Vagina (tissue), 2 donors: ENCODE measurements around the gene ITGB3. TPM values are rescaled to one million over a fixed set of nuclear protein-coding genes. Genes with fewer than 3 reads are reported as not detected.
A peak's percentile ranks its signal among the peaks of the same experiment; 100 is the strongest.

Source experiments
- DNase-seq, 2 donors: peaks; one replicate each; pipeline ENCODE4 v3.0.0-alpha.2; 2017; ENCODE audit errors: extremely low spot score in 2 of 2
- H3K27ac ChIP-seq: fragments of 200-600 bp; sonication (generic); one replicate; pipeline ENCODE4 v1.5.1; 2019
- H3K27me3 ChIP-seq: fragments of 200-600 bp; sonication (generic); one replicate; pipeline ENCODE4 v1.5.1; 2019
- H3K36me3 ChIP-seq, 2 donors: fragments of 200-600 bp; sonication (generic); one replicate each; pipeline ENCODE4 v1.5.1; 2017 to 2019
- H3K4me1 ChIP-seq: fragments of 200-600 bp; sonication (generic); one replicate; pipeline ENCODE4 v1.5.1; 2019
- H3K4me3 ChIP-seq, 2 donors: fragments of 200-600 bp; sonication (generic); 1 replicate in 1 of 2; 2 replicates in 1 of 2; pipeline ENCODE4 v1.5.1; 2016 to 2019
- H3K9me3 ChIP-seq: fragments of 200-600 bp; sonication (generic); one replicate; pipeline ENCODE4 v1.5.1; 2019
- POLR2A ChIP-seq, 2 donors: fragments of 450-650 bp; IDR thresholded peaks; one replicate each; pipeline ENCODE4 v1.6.1; 2017; ENCODE audit warnings: antibody characterized with exemption in 2 of 2, mild to moderate bottlenecking in 2 of 2, moderate library complexity in 2 of 2
- POLR2AphosphoS5 ChIP-seq, 2 donors: sonication (generic); formaldehyde crosslinking; IDR thresholded peaks; one replicate each; pipeline ENCODE4 v1.9.0; 2017; ENCODE audit warnings: antibody characterized with exemption in 2 of 2, mild to moderate bottlenecking in 2 of 2, low read depth in 1 of 2; ENCODE audit not compliant: insufficient read depth in 1 of 2
- intact Hi-C: fragments of 100-400 bp; cut with DNase I; formaldehyde crosslinking; loops from one replicate; pipeline ENCODE4 v1.15.1; 2023
- total RNA-seq: library from RNA; depleted of rRNA; stranded (reverse); fragments of >200 nt; gene quantifications from one replicate; pipeline ENCODE4 v1.2.3, GENCODE V29; 2016
- TF ChIP-seq, protein P1 (sequence below), 3 experiments: fragments of 450-650 bp in 2 of 3; fragments of 200-600 bp in 1 of 3; sonication (generic) in 1 of 3; IDR thresholded peaks; one replicate each; pipeline ENCODE4 v1.5.1; 2017 to 2019; ENCODE audit warnings: antibody characterized with exemption in 3 of 3, mild to moderate bottlenecking in 2 of 3, moderate library complexity in 2 of 3

Gene ITGB3
- total RNA-seq, 1 donor from 2014 or later: 6.1 TPM

DNA sequence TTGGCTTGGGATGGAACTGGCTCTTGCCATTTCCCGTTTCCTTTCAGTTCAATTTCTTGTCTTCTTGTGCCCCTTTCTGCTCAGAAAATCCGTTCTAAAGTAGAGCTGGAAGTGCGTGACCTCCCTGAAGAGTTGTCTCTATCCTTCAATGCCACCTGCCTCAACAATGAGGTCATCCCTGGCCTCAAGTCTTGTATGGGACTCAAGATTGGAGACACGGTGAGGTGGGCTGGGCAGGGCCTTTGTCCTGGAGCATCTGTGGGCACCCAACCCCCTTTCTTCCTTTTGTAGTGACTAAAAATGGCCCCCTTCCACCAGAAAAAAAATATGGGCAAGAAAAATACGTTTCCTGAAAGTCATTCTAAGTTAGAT, 37.2 kb downstream of the ITGB3 start:
- intact Hi-C loops: no loop called here

GRCh38 chr17:47291242-47291873, 37.7 kb downstream of the ITGB3 start:
- Histone ChIP-seq H3K4me3 (no peak overlapping the region), H3K36me3 (no peaks in the 10 kb centered on the region), H3K27me3 (no peaks in the 10 kb centered on the region), H3K27ac (no peak overlapping the region), H3K9me3 (no peaks in the 10 kb centered on the region), H3K4me1 (peaks cover 22% of the 10 kb centered on the region)
- no peak for DNase-seq
- TF ChIP-seq POLR2AphosphoS5 (IDR thresholded peaks at IDR 0.05; ENCODE audit: insufficient read depth in 1 of 2, low read depth in 1 of 2): no peak
- no peak for TF ChIP-seq POLR2A (IDR thresholded peaks at IDR 0.05)
- TF ChIP-seq, protein P1, sequence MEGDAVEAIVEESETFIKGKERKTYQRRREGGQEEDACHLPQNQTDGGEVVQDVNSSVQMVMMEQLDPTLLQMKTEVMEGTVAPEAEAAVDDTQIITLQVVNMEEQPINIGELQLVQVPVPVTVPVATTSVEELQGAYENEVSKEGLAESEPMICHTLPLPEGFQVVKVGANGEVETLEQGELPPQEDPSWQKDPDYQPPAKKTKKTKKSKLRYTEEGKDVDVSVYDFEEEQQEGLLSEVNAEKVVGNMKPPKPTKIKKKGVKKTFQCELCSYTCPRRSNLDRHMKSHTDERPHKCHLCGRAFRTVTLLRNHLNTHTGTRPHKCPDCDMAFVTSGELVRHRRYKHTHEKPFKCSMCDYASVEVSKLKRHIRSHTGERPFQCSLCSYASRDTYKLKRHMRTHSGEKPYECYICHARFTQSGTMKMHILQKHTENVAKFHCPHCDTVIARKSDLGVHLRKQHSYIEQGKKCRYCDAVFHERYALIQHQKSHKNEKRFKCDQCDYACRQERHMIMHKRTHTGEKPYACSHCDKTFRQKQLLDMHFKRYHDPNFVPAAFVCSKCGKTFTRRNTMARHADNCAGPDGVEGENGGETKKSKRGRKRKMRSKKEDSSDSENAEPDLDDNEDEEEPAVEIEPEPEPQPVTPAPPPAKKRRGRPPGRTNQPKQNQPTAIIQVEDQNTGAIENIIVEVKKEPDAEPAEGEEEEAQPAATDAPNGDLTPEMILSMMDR (IDR thresholded peaks at IDR 0.05): no peak
- intact Hi-C loops: no loop called here

More for the DNA sequence above, 37.2 kb downstream of the ITGB3 start:
- no peaks in the 10 kb centered on the region for H3K27me3 ChIP-seq
- DNase-seq: no peak
- TF ChIP-seq POLR2AphosphoS5 (IDR thresholded peaks at IDR 0.05; ENCODE audit: insufficient read depth in 1 of 2, low read depth in 1 of 2) (no peak), POLR2A (IDR thresholded peaks at IDR 0.05) (no peak)
- TF ChIP-seq, protein P1 (IDR thresholded peaks at IDR 0.05): no peak
- H3K4me3 ChIP-seq: no peak overlapping the region
- H3K27ac ChIP-seq: no peak overlapping the region
- H3K4me1 ChIP-seq: peaks cover 20% of the 10 kb centered on the region
- no peaks in the 10 kb centered on the region for H3K9me3 ChIP-seq
- no peaks in the 10 kb centered on the region for H3K36me3 ChIP-seq

DNA sequence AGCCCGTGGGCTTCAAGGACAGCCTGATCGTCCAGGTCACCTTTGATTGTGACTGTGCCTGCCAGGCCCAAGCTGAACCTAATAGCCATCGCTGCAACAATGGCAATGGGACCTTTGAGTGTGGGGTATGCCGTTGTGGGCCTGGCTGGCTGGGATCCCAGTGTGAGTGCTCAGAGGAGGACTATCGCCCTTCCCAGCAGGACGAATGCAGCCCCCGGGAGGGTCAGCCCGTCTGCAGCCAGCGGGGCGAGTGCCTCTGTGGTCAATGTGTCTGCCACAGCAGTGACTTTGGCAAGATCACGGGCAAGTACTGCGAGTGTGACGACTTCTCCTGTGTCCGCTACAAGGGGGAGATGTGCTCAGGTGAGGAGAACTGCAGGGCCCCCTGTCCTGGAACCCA, 38.6 kb downstream of the ITGB3 start:
- TF ChIP-seq, protein P1 (IDR thresholded peaks at IDR 0.05): no peak
- TF ChIP-seq POLR2AphosphoS5 (IDR thresholded peaks at IDR 0.05; ENCODE audit: insufficient read depth in 1 of 2, low read depth in 1 of 2) (no peak), POLR2A (IDR thresholded peaks at IDR 0.05) (no peak)
- intact Hi-C loops: no loop called here
- H3K9me3 ChIP-seq: no peaks in the 10 kb centered on the region
- no peak overlapping the region for H3K27ac ChIP-seq
- DNase-seq: no peak
- H3K4me1 ChIP-seq: peaks cover 22% of the 10 kb centered on the region
- no peaks in the 10 kb centered on the region for H3K36me3 ChIP-seq
- H3K27me3 ChIP-seq: no peaks in the 10 kb centered on the region
- no peak overlapping the region for H3K4me3 ChIP-seq

DNA sequence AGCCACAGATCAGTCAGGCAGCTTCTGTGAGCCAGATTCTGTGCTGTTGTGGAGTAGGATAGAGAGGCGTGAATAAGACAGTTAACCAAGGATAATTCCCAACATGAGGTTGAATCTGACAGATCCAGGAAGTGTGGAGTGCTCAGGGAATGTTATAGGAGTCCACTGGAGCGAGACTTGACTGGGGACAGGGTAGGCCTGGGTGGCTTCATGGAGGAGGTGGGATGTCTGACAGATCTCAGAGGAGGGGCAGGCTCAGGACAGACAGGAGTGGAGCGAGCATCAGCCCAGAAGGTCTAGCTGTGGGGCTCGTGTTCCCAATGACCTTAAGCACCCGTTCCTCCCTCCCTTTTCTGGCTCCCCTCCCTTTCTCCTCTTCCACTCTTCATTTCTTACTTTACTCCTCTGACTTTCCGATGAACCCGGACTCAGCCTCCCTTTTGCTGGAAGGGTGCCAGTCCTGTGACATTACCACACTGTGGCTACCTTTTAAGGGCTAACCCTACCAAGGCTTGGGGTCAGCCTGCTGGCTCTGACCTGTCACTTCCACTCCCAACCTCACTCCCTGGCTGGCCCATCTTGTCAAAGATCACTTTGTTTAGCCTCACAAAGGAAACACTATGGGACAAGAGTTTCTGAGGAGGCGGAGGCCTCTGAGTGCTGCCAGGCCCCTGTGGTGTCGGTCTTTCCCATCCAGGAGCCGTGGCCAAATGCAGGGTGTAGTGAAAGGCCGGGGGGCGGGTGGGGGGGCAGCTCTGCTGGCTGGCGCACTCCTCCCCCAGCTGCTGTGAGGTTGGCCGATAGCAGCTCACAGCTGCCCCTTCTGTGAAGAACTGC, 41.6 kb downstream of the ITGB3 start:
- no peak overlapping the region for H3K4me3 ChIP-seq
- no peaks in the 10 kb centered on the region for H3K9me3 ChIP-seq
- peaks cover 22% of the 10 kb centered on the region for H3K4me1 ChIP-seq
- DNase-seq: no peak
- no peaks in the 10 kb centered on the region for H3K36me3 ChIP-seq
- peak overlapping the region; percentile 50 for H3K27ac ChIP-seq
- TF ChIP-seq POLR2A (IDR thresholded peaks at IDR 0.05): no peak
- TF ChIP-seq, protein P1 (IDR thresholded peaks at IDR 0.05): no peak
- TF ChIP-seq POLR2AphosphoS5 (IDR thresholded peaks at IDR 0.05; ENCODE audit: insufficient read depth in 1 of 2, low read depth in 1 of 2): no peak
- H3K27me3 ChIP-seq: no peaks in the 10 kb centered on the region
- intact Hi-C loops: no loop called here

DNA sequence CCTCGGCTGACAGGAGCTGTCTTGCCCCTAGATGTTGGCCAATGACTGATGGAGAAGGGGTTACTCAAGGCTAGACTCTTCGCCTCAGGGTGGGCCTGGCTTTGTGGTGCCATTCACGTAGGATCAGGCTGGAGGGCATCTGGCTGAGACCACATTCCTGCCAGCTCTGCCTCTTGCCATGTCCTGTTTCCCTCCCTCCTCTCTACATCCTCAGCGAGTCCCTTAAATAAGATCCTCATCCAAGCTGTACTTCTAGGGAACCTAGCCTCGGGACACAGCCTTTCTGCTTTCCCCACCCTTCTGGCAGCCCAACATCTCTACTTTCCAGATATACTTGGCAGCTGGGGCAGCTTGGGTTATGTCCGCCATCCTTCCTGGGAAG, 42.2 kb downstream of the ITGB3 start:
- Histone ChIP-seq H3K36me3 (no peaks in the 10 kb centered on the region), H3K27ac (peak overlapping the region; percentile 26), H3K4me3 (no peak overlapping the region), H3K27me3 (no peaks in the 10 kb centered on the region), H3K9me3 (no peaks in the 10 kb centered on the region), H3K4me1 (peaks cover 22% of the 10 kb centered on the region)
- TF ChIP-seq POLR2A (IDR thresholded peaks at IDR 0.05): no peak
- TF ChIP-seq, protein P1 (IDR thresholded peaks at IDR 0.05): no peak
- no peak for TF ChIP-seq POLR2AphosphoS5 (IDR thresholded peaks at IDR 0.05; ENCODE audit: insufficient read depth in 1 of 2, low read depth in 1 of 2)
- intact Hi-C loops: no loop called here
- DNase-seq: no peak
